IMR-90 (cell line): Measurements from ENCODE around the gene ZGRF1. TPM values are rescaled to one million over a fixed set of nuclear protein-coding genes. Genes with fewer than 3 reads are reported as not detected.

Experiments
- ATAC-seq: fragments of 200-7000 bp; cut with Tn5 transposase; 2 replicates; pipeline ENCODE4 v1.9.1; 2020; ENCODE audit warnings: low read depth, mild to moderate bottlenecking, moderate library complexity
- BruUV-seq: library from RNA; stranded (reverse); fragments of 400-500 nt; replicated peaks from 2 replicates; lab custom pipeline; 2021; lab: Mats Ljungman, UMichigan
- CTCF ChIA-PET: fragments of 300-600 bp; formaldehyde crosslinking; extraction: SDS; loops from one replicate; lab custom pipeline; 2021; ENCODE audit warnings: antibody characterized with exemption; lab: Yijun Ruan, JAX
- POLR2A ChIA-PET: fragments of 300-600 bp; sonication (Branson Sonifier 250); formaldehyde crosslinking; loops from one replicate; lab custom pipeline; 2022; ENCODE audit warnings: antibody characterized with exemption; ENCODE audit not compliant: unreplicated experiment; lab: Charles Lee
- DNase-seq: peaks from one replicate; pipeline ENCODE4 v3.0.0; 2013
- H2AFZ ChIP-seq: replicated peaks from 2 replicates; pipeline ENCODE3; 2013; ENCODE audit warnings: low read length, mild to moderate bottlenecking; ENCODE audit not compliant: poor library complexity
- H2AK5ac ChIP-seq: 2 replicates; pipeline ENCODE4 v1.6.1; 2013; ENCODE audit warnings: low read depth, low read length, inconsistent platforms
- H2AK9ac ChIP-seq: replicated peaks from 2 replicates; pipeline ENCODE3; 2013; ENCODE audit warnings: mild to moderate bottlenecking, low read depth, low read length, moderate library complexity; ENCODE audit not compliant: poor library complexity
- H2BK120ac ChIP-seq: 2 replicates; pipeline ENCODE4 v1.6.1; 2013; ENCODE audit warnings: low read depth, low read length, inconsistent platforms
- H2BK15ac ChIP-seq: 3 replicates; pipeline ENCODE4 v1.6.1; 2013; ENCODE audit warnings: low read depth, low read length, inconsistent platforms
- H2BK20ac ChIP-seq: 2 replicates; pipeline ENCODE4 v1.6.1; 2013; ENCODE audit warnings: low read depth, mild to moderate bottlenecking, inconsistent platforms, low read length, moderate library complexity
- H2BK5ac ChIP-seq: 2 replicates; pipeline ENCODE4 v1.6.1; 2013; ENCODE audit warnings: mild to moderate bottlenecking, low read depth, low read length, inconsistent platforms; ENCODE audit not compliant: poor library complexity, severe bottlenecking
- H3K14ac ChIP-seq: replicated peaks from 2 replicates; pipeline ENCODE4 v1.6.1; 2013; ENCODE audit warnings: low read depth, low read length, inconsistent platforms
- H3K18ac ChIP-seq: 2 replicates; pipeline ENCODE4 v1.6.1; 2013; ENCODE audit warnings: low read depth, low read length, control low read depth
- H3K23ac ChIP-seq: 2 replicates; pipeline ENCODE4 v1.6.1; 2013; ENCODE audit warnings: low read depth, low read length, inconsistent platforms
- H3K27ac ChIP-seq: 2 replicates; pipeline ENCODE4 v1.5.1; 2013; ENCODE audit warnings: mild to moderate bottlenecking, control low read depth, low read length; ENCODE audit not compliant: insufficient read depth
- H3K27me3 ChIP-seq: 2 replicates; pipeline ENCODE4 v1.6.1; 2013; ENCODE audit warnings: low read length; ENCODE audit not compliant: control insufficient read depth, insufficient read depth
- H3K36me3 ChIP-seq: 2 replicates; pipeline ENCODE4 v1.6.1; 2013; ENCODE audit warnings: low read length, mixed read lengths; ENCODE audit not compliant: control insufficient read depth, insufficient read depth
- H3K4ac ChIP-seq: 2 replicates; pipeline ENCODE4 v1.6.1; 2013; ENCODE audit warnings: low read depth, low read length, inconsistent platforms
- H3K4me1 ChIP-seq: 2 replicates; pipeline ENCODE4 v1.6.1; 2013; ENCODE audit warnings: low read length, mixed read lengths; ENCODE audit not compliant: control insufficient read depth, insufficient read depth
- H3K4me2 ChIP-seq: 2 replicates; pipeline ENCODE4 v1.6.1; 2013; ENCODE audit warnings: low read depth, mild to moderate bottlenecking, control low read depth, low read length, moderate library complexity
- H3K4me3 ChIP-seq: 2 replicates; pipeline ENCODE4 v1.5.1; 2013; ENCODE audit warnings: low read depth, mild to moderate bottlenecking, control low read depth, low read length, moderate library complexity; ENCODE audit not compliant: insufficient read depth
- H3K56ac ChIP-seq: 2 replicates; pipeline ENCODE4 v1.6.1; 2013; ENCODE audit warnings: low read length, inconsistent platforms; ENCODE audit not compliant: insufficient read depth; ENCODE audit errors: extremely low read depth
- H3K79me1 ChIP-seq, 2 experiments: 2 replicates each; pipeline ENCODE4 v1.6.1; 2013; ENCODE audit warnings: low read length in 2 of 2, inconsistent platforms in 1 of 2, low read depth in 1 of 2
- H3K9ac ChIP-seq: 2 replicates; pipeline ENCODE4 v1.6.1; 2013; ENCODE audit warnings: low read depth, low read length, control low read depth
- H3K9me1 ChIP-seq: 2 replicates; pipeline ENCODE4 v1.6.1; 2013; ENCODE audit warnings: low read length, inconsistent platforms; ENCODE audit not compliant: insufficient read depth
- H3K9me3 ChIP-seq: 2 replicates; pipeline ENCODE4 v1.6.1; 2013; ENCODE audit warnings: low read length; ENCODE audit not compliant: control insufficient read depth, insufficient read depth
- H4K20me1 ChIP-seq: 2 replicates; pipeline ENCODE4 v1.6.1; 2013; ENCODE audit warnings: low read length, inconsistent platforms; ENCODE audit not compliant: insufficient read depth
- H4K5ac ChIP-seq: 2 replicates; pipeline ENCODE4 v1.6.1; 2013; ENCODE audit warnings: mild to moderate bottlenecking, low read depth, low read length, control low read depth
- H4K8ac ChIP-seq, 2 experiments: 2 replicates each; pipeline ENCODE4 v1.6.1; 2013; ENCODE audit warnings: low read depth in 2 of 2, low read length in 2 of 2, control low read depth in 1 of 2, inconsistent platforms in 1 of 2
- H4K91ac ChIP-seq: 2 replicates; pipeline ENCODE4 v1.6.1; 2013; ENCODE audit warnings: low read depth, low read length, inconsistent platforms; ENCODE audit not compliant: insufficient read depth
- MAZ ChIP-seq: IDR thresholded peaks from 2 replicates; pipeline ENCODE4 v1.6.1; 2012; ENCODE audit warnings: low read depth, mild to moderate bottlenecking, low read length, improper control_type of control experiment, moderate library complexity, borderline replicate concordance
- WGBS, 2 experiments: methylation state at CpG; one replicate each; pipeline versions ENCODE4 v1.1.5 to v1.1.7; 2013; ENCODE audit warnings: missing lambda C conversion rate in 2 of 2; ENCODE audit not compliant: insufficient read length in 1 of 2; ENCODE audit errors: extremely low coverage in 2 of 2; 5-methylcytosine and 5-hydroxymethylcytosine counted together
- dilution Hi-C: fragments of 300-500 bp; cut with HindIII; formaldehyde crosslinking; loops from one replicate; pipeline ENCODE4 v1.14.3; 2018; ENCODE audit warnings: low sequenced_read_pairs; ENCODE audit not compliant: unreplicated experiment
- in situ Hi-C: fragments of 300-500 bp; cut with MboI; formaldehyde crosslinking; loops from 3 replicates; pipeline ENCODE4 v1.14.3; 2019; ENCODE audit warnings: low sequenced_read_pairs, inconsistent platforms, mixed read lengths
- intact Hi-C: fragments of 100-400 bp; cut with micrococcal nuclease; formaldehyde crosslinking; loops from 2 replicates; pipeline ENCODE4 v1.10.0; 2022
- polyA plus RNA-seq, 3 experiments: library from polyadenylated mRNA; depleted of rRNA; stranded (reverse); fragments of >200 nt; gene quantifications; 2 replicates each; pipeline ENCODE4 v1.2.3, GENCODE V29; 2012; ENCODE audit warnings: low replicate concordance in 1 of 3
- total RNA-seq: library from RNA; depleted of rRNA; stranded (reverse); fragments of >200 nt; gene quantifications from 2 replicates; pipeline ENCODE4 v1.2.3, GENCODE V29; 2012
- TF ChIP-seq, protein P1 (sequence below): fragments of 150-350 bp; IDR thresholded peaks from 2 replicates; pipeline ENCODE4 v1.6.1; 2017; ENCODE audit warnings: mild to moderate bottlenecking, antibody characterized with exemption, low read length, low read depth

The ZGRF1 gene
- total and polyA plus RNA-seq, 2 of the 4 experiments (the other 2 are of a cell fraction): 2.8 to 5.6 TPM

DNA sequence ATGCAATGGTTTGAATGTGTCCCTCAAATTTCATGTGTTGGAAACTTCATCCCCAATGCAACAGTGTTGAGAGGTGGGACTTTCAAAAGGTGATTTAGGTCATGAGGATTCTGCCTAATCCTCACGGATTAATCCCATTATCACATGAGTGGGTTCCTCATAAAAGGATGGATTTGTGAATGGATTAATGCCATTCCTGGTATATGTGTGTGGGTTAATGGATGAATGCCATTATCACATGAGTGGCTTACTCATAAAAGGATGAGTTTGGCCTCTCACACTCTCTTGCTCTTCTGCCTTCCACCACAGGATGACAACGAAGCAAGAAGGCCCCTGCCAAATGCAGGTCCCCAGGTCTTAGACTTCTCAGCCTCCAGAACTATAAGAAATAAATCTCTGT, 90.2 kb downstream of the ZGRF1 start:
- H2BK20ac ChIP-seq: no peak overlapping the region
- H3K27ac ChIP-seq: no peak overlapping the region
- no peak overlapping the region for H2BK15ac ChIP-seq
- H2AK9ac ChIP-seq: no peak overlapping the region
- no peak for DNase-seq
- no peak overlapping the region for H3K14ac ChIP-seq
- in situ Hi-C loops (no loop called here), intact Hi-C loops (no loop called here), dilution Hi-C loops (no loop called here)
- no peak overlapping the region for H3K4me3 ChIP-seq
- H4K8ac ChIP-seq: no peak overlapping the region
- no peak overlapping the region for H3K4me2 ChIP-seq
- TF ChIP-seq, protein P1, sequence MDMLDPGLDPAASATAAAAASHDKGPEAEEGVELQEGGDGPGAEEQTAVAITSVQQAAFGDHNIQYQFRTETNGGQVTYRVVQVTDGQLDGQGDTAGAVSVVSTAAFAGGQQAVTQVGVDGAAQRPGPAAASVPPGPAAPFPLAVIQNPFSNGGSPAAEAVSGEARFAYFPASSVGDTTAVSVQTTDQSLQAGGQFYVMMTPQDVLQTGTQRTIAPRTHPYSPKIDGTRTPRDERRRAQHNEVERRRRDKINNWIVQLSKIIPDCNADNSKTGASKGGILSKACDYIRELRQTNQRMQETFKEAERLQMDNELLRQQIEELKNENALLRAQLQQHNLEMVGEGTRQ: no peak
- TF ChIP-seq MAZ: no peak
- no TSS peak for BruUV-seq
- POLR2A ChIA-PET: no interaction called here
- H2AFZ ChIP-seq: no peak overlapping the region
- H2BK120ac ChIP-seq: no peak overlapping the region
- WGBS, 2 experiments: no CpG with 5 or more reads among the region's 2 CpGs
- no peak overlapping the region for H3K9ac ChIP-seq
- no peak overlapping the region for H2BK5ac ChIP-seq
- H3K4ac ChIP-seq: no peak overlapping the region
- no peaks in the 10 kb centered on the region for H3K79me1 ChIP-seq
- no peak overlapping the region for H3K56ac ChIP-seq
- no peak overlapping the region for H4K5ac ChIP-seq
- no peaks in the 10 kb centered on the region for H3K9me1 ChIP-seq
- no peak for ATAC-seq
- H3K23ac ChIP-seq: no peak overlapping the region
- H4K91ac ChIP-seq: no peak overlapping the region
- no peaks in the 10 kb centered on the region for H3K27me3 ChIP-seq
- no peaks in the 10 kb centered on the region for H3K9me3 ChIP-seq
- CTCF ChIA-PET: no interaction called here
- no peaks in the 10 kb centered on the region for H3K4me1 ChIP-seq
- no peak overlapping the region for H2AK5ac ChIP-seq
- H4K20me1 ChIP-seq: no peaks in the 10 kb centered on the region
- H3K18ac ChIP-seq: no peak overlapping the region
- H3K36me3 ChIP-seq: no peaks in the 10 kb centered on the region
